Measurements from ENCODE around the gene TBC1D7. TPM values are rescaled to one million over a fixed set of nuclear protein-coding genes. Genes with fewer than 3 reads are reported as not detected.

The TBC1D7 gene
- total and polyA plus RNA-seq, 2 experiments from 2014 or later = 8.5 to 25.8 TPM

GRCh38 chr6:13319891-13320564 is 8.3 kb downstream of the TBC1D7 start:
- H3K9me2 ChIP-seq (ENCODE audit: insufficient read depth) = no peaks in the 10 kb centered on the region
- H3K4me1 ChIP-seq (ENCODE audit: insufficient read depth) = no peaks in the 10 kb centered on the region
- H3F3A ChIP-seq (ENCODE audit: insufficient read depth) = no peaks in the 10 kb centered on the region
- no peak overlapping the region for H3K4me2 ChIP-seq (ENCODE audit: unreplicated experiment)
- H3K27me3 ChIP-seq (replicated peaks; ENCODE audit: insufficient read depth) = no peaks in the 10 kb centered on the region
- TF ChIP-seq EZH2phosphoT487 (IDR thresholded peaks at IDR 0.05; ENCODE audit: insufficient read depth, low read depth) (no peak), EZH2 (IDR thresholded peaks at IDR 0.05; ENCODE audit: insufficient read depth, poor library complexity, severe bottlenecking) (no peak)
- peaks cover 38% of the 10 kb centered on the region for H3K36me3 ChIP-seq (ENCODE audit: low read depth)
- in situ Hi-C loops (cut with MboI) = loop anchor here (10.0 kb wide), 1 partner anchor 405 kb away; no protein-coding TSS in a partner anchor
- no peak for DNase-seq
- no peak overlapping the region for H3K27ac ChIP-seq
- H2AFZ ChIP-seq = no peak overlapping the region
- 98 to 99% methylated on average over 5 of the region's 5 CpGs for WGBS, 2 experiments (ENCODE audit: low coverage in 1 of 2, low lambda C conversion rate in 2 of 2, missing lambda C conversion rate in 2 of 2)
- H3K4me3 ChIP-seq = no peak overlapping the region
- no peak overlapping the region for H3K9ac ChIP-seq
- no peaks in the 10 kb centered on the region for H3K9me3 ChIP-seq (ENCODE audit: low read depth)
- H3K79me2 ChIP-seq (ENCODE audit: insufficient read depth) = no peaks in the 10 kb centered on the region
- H4K20me1 ChIP-seq (ENCODE audit: insufficient read depth) = no peaks in the 10 kb centered on the region

GRCh38 chr6:13318821-13319220 is 9.5 kb downstream of the TBC1D7 start:
- no peaks in the 10 kb centered on the region for H3K9me2 ChIP-seq (ENCODE audit: insufficient read depth)
- H3K27ac ChIP-seq = no peak overlapping the region
- peaks cover 33% of the 10 kb centered on the region for H3K36me3 ChIP-seq (ENCODE audit: low read depth)
- no peaks in the 10 kb centered on the region for H3K9me3 ChIP-seq (ENCODE audit: low read depth)
- no peak for DNase-seq
- no peaks in the 10 kb centered on the region for H3K79me2 ChIP-seq (ENCODE audit: insufficient read depth)
- no peaks in the 10 kb centered on the region for H3K4me1 ChIP-seq (ENCODE audit: insufficient read depth)
- TF ChIP-seq EZH2 (IDR thresholded peaks at IDR 0.05; ENCODE audit: insufficient read depth, poor library complexity, severe bottlenecking) = no peak
- no peak for TF ChIP-seq EZH2phosphoT487 (IDR thresholded peaks at IDR 0.05; ENCODE audit: insufficient read depth, low read depth)
- no peak overlapping the region for H3K4me3 ChIP-seq
- no peaks in the 10 kb centered on the region for H4K20me1 ChIP-seq (ENCODE audit: insufficient read depth)
- no peaks in the 10 kb centered on the region for H3K27me3 ChIP-seq (replicated peaks; ENCODE audit: insufficient read depth)
- WGBS, 2 experiments (ENCODE audit: low coverage in 1 of 2, low lambda C conversion rate in 2 of 2, missing lambda C conversion rate in 2 of 2) = 88 to 94% methylated on average over 2 of the region's 2 CpGs
- no peak overlapping the region for H3K4me2 ChIP-seq (ENCODE audit: unreplicated experiment)
- no peak overlapping the region for H2AFZ ChIP-seq
- no peak overlapping the region for H3K9ac ChIP-seq
- in situ Hi-C loops (cut with MboI) = loop anchor here (10.0 kb wide), 1 partner anchor 404 kb away; no protein-coding TSS in a partner anchor
- no peaks in the 10 kb centered on the region for H3F3A ChIP-seq (ENCODE audit: insufficient read depth)

GRCh38 chr6:13315896-13316295 is 12.4 kb downstream of the TBC1D7 start:
- Histone ChIP-seq H3F3A (ENCODE audit: insufficient read depth) (no peaks in the 10 kb centered on the region), H3K36me3 (ENCODE audit: low read depth) (peaks cover 35% of the 10 kb centered on the region), H3K9me3 (ENCODE audit: low read depth) (no peaks in the 10 kb centered on the region), H3K9me2 (ENCODE audit: insufficient read depth) (no peaks in the 10 kb centered on the region), H3K79me2 (ENCODE audit: insufficient read depth) (no peaks in the 10 kb centered on the region), H3K9ac (no peak overlapping the region), H3K4me1 (ENCODE audit: insufficient read depth) (no peaks in the 10 kb centered on the region), H3K27ac (no peak overlapping the region), H3K4me2 (ENCODE audit: unreplicated experiment) (no peak overlapping the region), H3K4me3 (no peak overlapping the region), H4K20me1 (ENCODE audit: insufficient read depth) (no peaks in the 10 kb centered on the region), H2AFZ (no peak overlapping the region), H3K27me3 (replicated peaks; ENCODE audit: insufficient read depth) (no peaks in the 10 kb centered on the region)
- in situ Hi-C loops (cut with MboI) = loop anchor here (10.0 kb wide), 1 partner anchor 401 kb away; no protein-coding TSS in a partner anchor
- no peak for TF ChIP-seq EZH2 (IDR thresholded peaks at IDR 0.05; ENCODE audit: insufficient read depth, poor library complexity, severe bottlenecking)
- no peak for TF ChIP-seq EZH2phosphoT487 (IDR thresholded peaks at IDR 0.05; ENCODE audit: insufficient read depth, low read depth)
- WGBS, 2 experiments (ENCODE audit: low coverage in 1 of 2, low lambda C conversion rate in 2 of 2, missing lambda C conversion rate in 2 of 2) = 94 to 96% methylated on average over 5 of the region's 5 CpGs
- DNase-seq = no peak

- Histone ChIP-seq H3K36me3 (ENCODE audit: low read depth) (peaks cover 24% of the 10 kb centered on the region), H3K9me2 (ENCODE audit: insufficient read depth) (no peaks in the 10 kb centered on the region), H2AFZ (no peak overlapping the region), H3K4me3 (no peak overlapping the region), H4K20me1 (ENCODE audit: insufficient read depth) (no peaks in the 10 kb centered on the region), H3K9ac (no peak overlapping the region), H3K4me1 (ENCODE audit: insufficient read depth) (no peaks in the 10 kb centered on the region), H3K27ac (no peak overlapping the region), H3K4me2 (ENCODE audit: unreplicated experiment) (no peak overlapping the region), H3K9me3 (ENCODE audit: low read depth) (no peaks in the 10 kb centered on the region), H3F3A (ENCODE audit: insufficient read depth) (no peaks in the 10 kb centered on the region), H3K79me2 (ENCODE audit: insufficient read depth) (no peaks in the 10 kb centered on the region), H3K27me3 (replicated peaks; ENCODE audit: insufficient read depth) (no peaks in the 10 kb centered on the region)
- DNase-seq = no peak
- in situ Hi-C loops (cut with MboI) = loop anchor here (10.0 kb wide), 1 partner anchor 400 kb away; no protein-coding TSS in a partner anchor
- TF ChIP-seq EZH2 (IDR thresholded peaks at IDR 0.05; ENCODE audit: insufficient read depth, poor library complexity, severe bottlenecking) (no peak), EZH2phosphoT487 (IDR thresholded peaks at IDR 0.05; ENCODE audit: insufficient read depth, low read depth) (no peak)
These were observed 13.5 kb downstream of the TBC1D7 start for GRCh38 chr6:13314806-13315205.

Data from GM23248 (cell line).